ENCODE measurements around the gene IL18. TPM values are rescaled to one million over a fixed set of nuclear protein-coding genes. Genes with fewer than 3 reads are reported as not detected.
A peak's percentile ranks its signal among the peaks of the same experiment; 100 is the strongest.

The IL18 gene
- total and polyA plus RNA-seq, 8 donors: 4.7 to 58.2 (median 20.1) TPM

DNA sequence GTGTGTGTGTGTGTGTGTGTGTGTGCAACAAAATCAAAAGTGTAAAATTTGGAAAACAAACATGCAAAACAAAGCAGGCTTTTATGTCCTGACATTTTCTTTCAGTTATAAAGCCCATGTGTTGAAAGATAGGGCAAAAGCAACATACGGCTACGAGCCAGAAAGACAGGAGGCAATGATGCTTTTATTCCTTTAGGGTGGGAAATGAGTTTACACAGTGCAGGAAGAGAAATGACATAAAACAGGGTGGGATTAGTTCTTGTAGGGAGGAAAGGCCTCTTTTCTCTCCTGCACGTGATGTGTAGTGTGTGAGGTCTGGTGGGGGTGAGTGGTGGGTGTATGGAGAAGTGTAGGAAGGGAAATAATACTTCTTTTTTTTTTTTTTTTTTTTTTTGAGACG is 29.4 kb downstream of the IL18 start:
- TF ChIP-seq POLR2AphosphoS5 (IDR thresholded peaks at IDR 0.05) (no peak), POLR2A (IDR thresholded peaks at IDR 0.05) (no peak), EP300 (IDR thresholded peaks at IDR 0.05) (no peak)
- TF ChIP-seq, protein P1, sequence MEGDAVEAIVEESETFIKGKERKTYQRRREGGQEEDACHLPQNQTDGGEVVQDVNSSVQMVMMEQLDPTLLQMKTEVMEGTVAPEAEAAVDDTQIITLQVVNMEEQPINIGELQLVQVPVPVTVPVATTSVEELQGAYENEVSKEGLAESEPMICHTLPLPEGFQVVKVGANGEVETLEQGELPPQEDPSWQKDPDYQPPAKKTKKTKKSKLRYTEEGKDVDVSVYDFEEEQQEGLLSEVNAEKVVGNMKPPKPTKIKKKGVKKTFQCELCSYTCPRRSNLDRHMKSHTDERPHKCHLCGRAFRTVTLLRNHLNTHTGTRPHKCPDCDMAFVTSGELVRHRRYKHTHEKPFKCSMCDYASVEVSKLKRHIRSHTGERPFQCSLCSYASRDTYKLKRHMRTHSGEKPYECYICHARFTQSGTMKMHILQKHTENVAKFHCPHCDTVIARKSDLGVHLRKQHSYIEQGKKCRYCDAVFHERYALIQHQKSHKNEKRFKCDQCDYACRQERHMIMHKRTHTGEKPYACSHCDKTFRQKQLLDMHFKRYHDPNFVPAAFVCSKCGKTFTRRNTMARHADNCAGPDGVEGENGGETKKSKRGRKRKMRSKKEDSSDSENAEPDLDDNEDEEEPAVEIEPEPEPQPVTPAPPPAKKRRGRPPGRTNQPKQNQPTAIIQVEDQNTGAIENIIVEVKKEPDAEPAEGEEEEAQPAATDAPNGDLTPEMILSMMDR (IDR thresholded peaks at IDR 0.05): no peak
- no peak for DNase-seq
- WGBS, 5 donors: 87 to 97% (median 89%) methylated on average over 3 to 4 of the region's 4 CpGs
- intact Hi-C loops (cut with DNase I; ENCODE audit: low total_unique reads): no loop called here
- no peak overlapping the region for H3K4me3 ChIP-seq
- H3K27ac ChIP-seq: no peak overlapping the region
- H3K4me1 ChIP-seq: peaks cover 0 to 8% (median 3%) of the 10 kb centered on the region in 4 donors
- H3K9me3 ChIP-seq: no peaks in the 10 kb centered on the region
- no peaks in the 10 kb centered on the region for H3K36me3 ChIP-seq
- H3K27me3 ChIP-seq: no peaks in the 10 kb centered on the region

DNA sequence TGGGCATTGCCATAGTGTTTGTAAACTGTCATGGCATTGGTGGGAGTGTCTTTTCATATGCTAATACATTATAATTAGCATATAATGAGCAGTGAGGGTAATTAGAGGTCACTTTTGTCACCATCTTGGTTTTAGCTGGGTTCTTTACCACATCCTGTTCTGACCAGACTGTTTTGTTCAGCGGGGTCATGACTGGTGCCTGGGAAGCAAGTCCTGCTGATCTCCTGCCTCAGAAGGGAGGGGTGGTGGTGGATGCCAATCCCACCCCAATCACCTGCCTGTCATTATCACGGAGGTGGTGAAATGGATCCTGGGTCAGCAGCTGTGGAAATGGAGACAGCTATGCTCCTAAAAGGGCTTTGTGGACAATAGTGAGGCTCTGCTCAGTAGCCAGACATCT is 31.2 kb downstream of the IL18 start:
- H3K4me1 ChIP-seq: peaks cover 0 to 14% (median 6%) of the 10 kb centered on the region in 4 donors
- DNase-seq: no peak
- H3K27me3 ChIP-seq: no peaks in the 10 kb centered on the region
- H3K36me3 ChIP-seq: no peaks in the 10 kb centered on the region
- H3K27ac ChIP-seq: no peak overlapping the region
- WGBS, 5 donors: 51 to 83% (median 68%) methylated on average over 2 of the region's 2 CpGs
- intact Hi-C loops (cut with DNase I; ENCODE audit: low total_unique reads): no loop called here
- H3K9me3 ChIP-seq: no peaks in the 10 kb centered on the region
- TF ChIP-seq POLR2AphosphoS5 (IDR thresholded peaks at IDR 0.05): no peak
- no peak for TF ChIP-seq EP300 (IDR thresholded peaks at IDR 0.05)
- TF ChIP-seq POLR2A (IDR thresholded peaks at IDR 0.05): no peak
- TF ChIP-seq, protein P1 (IDR thresholded peaks at IDR 0.05): no peak
- H3K4me3 ChIP-seq: no peak overlapping the region

DNA sequence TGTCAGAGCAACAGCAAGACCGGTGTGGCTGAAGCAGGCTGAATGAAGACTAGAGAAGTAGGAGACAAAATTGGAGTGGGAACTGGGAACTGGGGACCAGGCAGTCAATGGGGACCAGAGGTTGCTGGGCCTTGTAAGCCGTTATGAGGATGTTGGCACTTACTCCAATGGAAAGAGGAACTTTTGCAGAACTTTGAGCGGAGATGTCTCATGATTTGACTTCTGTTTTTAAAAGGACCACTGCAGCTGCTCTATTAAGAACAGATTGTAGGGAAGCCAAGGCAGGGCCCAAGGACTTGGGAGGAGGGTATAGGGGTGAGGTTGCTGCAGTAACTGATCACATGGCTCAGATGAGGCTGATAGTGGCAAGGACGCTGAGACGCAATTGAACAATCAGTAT is 34.2 kb downstream of the IL18 start:
- H3K27me3 ChIP-seq: no peaks in the 10 kb centered on the region
- intact Hi-C loops (cut with DNase I; ENCODE audit: low total_unique reads): no loop called here
- TF ChIP-seq POLR2A (IDR thresholded peaks at IDR 0.05): no peak
- no peak for TF ChIP-seq EP300 (IDR thresholded peaks at IDR 0.05)
- no peak for TF ChIP-seq POLR2AphosphoS5 (IDR thresholded peaks at IDR 0.05)
- TF ChIP-seq, protein P1 (IDR thresholded peaks at IDR 0.05): no peak
- H3K36me3 ChIP-seq: no peaks in the 10 kb centered on the region
- peak in 1 of 2 donors; percentile 23 for DNase-seq
- peaks cover 0 to 14% (median 6%) of the 10 kb centered on the region in 4 donors for H3K4me1 ChIP-seq
- H3K9me3 ChIP-seq: no peaks in the 10 kb centered on the region
- WGBS, 5 donors: 78 to 87% (median 83%) methylated on average over 5 of the region's 5 CpGs
- H3K4me3 ChIP-seq: no peak overlapping the region
- no peak overlapping the region for H3K27ac ChIP-seq

DNA sequence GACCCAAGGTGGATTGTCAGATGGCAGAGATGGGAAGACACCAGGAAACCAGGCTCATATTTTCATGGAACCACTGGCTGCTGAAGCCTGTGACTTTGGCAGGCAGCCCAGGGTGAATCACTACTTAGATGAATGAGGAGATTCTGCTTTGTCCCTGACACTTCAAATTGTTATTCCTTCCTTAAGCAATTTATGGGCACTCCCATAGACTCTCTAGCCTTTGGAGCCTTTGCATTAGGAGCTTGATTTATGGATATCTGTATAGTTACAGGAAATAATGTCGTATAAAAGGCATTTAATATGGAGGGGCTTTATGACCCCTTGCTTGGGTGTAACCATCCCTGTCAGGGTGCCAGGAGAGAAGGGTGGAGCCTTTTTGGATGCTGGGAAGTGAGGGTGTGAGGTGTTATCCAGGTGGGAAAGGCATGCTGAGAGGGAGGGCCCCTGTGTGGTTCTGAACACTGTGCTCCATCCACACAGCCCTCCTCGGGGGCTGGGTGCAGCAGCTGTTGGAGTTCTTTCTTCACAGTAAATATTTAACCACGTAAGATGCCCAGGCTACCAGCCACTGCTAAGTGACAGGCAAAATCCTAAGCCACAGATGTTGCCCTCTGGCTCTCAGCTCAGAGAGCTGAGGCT is 35.3 kb downstream of the IL18 start:
- H3K27ac ChIP-seq: no peak overlapping the region

More for the DNA sequence above, 35.3 kb downstream of the IL18 start:
- intact Hi-C loops (cut with DNase I; ENCODE audit: low total_unique reads): no loop called here
- peak; percentile 36 to 39 for DNase-seq
- Histone ChIP-seq H3K27me3 (no peaks in the 10 kb centered on the region), H3K36me3 (no peaks in the 10 kb centered on the region), H3K4me3 (no peak overlapping the region), H3K9me3 (no peaks in the 10 kb centered on the region), H3K4me1 (peaks cover 0 to 14% (median 6%) of the 10 kb centered on the region in 4 donors)
- TF ChIP-seq POLR2AphosphoS5 (IDR thresholded peaks at IDR 0.05): no peak
- TF ChIP-seq, protein P1 (IDR thresholded peaks at IDR 0.05): no peak
- no peak for TF ChIP-seq EP300 (IDR thresholded peaks at IDR 0.05)
- TF ChIP-seq POLR2A (IDR thresholded peaks at IDR 0.05): no peak
- WGBS, 5 donors: 43 to 68% (median 60%) methylated on average over 2 to 3 of the region's 3 CpGs

Data from stomach (tissue), 9 donors.